Body of pancreas (tissue), 4 donors: ENCODE results near the gene IFI27L1.

ENCODE experiments used
- POLR2A ChIP-seq, 3 donors: fragments of 450-650 bp; IDR thresholded peaks; one replicate each; pipeline ENCODE4 v1.6.1; 2016; ENCODE audit warnings: antibody characterized with exemption in 3 of 3, mild to moderate bottlenecking in 2 of 3
- TF ChIP-seq, protein P1 (sequence below), 7 experiments: fragments of 450-650 bp in 4 of 7; fragments of 200-600 bp in 3 of 7; sonication (generic) in 3 of 7; IDR thresholded peaks; one replicate each; pipeline ENCODE4 v1.5.1; 2016 to 2019; ENCODE audit warnings: antibody characterized with exemption in 7 of 7

DNA sequence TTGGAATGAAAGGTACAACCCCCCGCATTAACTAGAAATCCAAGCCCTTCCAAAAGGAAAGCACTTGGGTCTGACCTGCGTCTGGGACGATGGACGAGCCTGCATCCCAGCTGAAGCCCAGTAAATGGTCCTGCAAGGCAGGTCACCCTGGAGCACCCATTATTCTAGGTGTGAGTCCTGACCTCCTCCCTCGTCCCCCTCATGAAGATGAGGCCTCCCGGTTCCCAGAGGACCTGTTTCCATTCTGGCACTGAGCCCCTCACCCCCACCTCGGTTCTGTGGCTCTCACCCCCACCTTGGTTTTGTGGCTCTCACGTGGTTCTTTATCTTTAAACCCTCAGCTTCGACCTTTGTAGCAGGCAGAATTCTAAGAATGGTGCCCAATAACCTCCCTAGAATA lies 36.7 kb downstream of the IFI27L1 start:
- TF ChIP-seq, protein P1, sequence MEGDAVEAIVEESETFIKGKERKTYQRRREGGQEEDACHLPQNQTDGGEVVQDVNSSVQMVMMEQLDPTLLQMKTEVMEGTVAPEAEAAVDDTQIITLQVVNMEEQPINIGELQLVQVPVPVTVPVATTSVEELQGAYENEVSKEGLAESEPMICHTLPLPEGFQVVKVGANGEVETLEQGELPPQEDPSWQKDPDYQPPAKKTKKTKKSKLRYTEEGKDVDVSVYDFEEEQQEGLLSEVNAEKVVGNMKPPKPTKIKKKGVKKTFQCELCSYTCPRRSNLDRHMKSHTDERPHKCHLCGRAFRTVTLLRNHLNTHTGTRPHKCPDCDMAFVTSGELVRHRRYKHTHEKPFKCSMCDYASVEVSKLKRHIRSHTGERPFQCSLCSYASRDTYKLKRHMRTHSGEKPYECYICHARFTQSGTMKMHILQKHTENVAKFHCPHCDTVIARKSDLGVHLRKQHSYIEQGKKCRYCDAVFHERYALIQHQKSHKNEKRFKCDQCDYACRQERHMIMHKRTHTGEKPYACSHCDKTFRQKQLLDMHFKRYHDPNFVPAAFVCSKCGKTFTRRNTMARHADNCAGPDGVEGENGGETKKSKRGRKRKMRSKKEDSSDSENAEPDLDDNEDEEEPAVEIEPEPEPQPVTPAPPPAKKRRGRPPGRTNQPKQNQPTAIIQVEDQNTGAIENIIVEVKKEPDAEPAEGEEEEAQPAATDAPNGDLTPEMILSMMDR (IDR thresholded peaks at IDR 0.05) = no peak
- no peak for TF ChIP-seq POLR2A (IDR thresholded peaks at IDR 0.05)
